IMR-90 (cell line): ENCODE data around the gene STUM. TPM values are rescaled to one million over a fixed set of nuclear protein-coding genes. Genes with fewer than 3 reads are reported as not detected.

Experiments used
- ATAC-seq: fragments of 200-7000 bp; cut with Tn5 transposase; 2 replicates; pipeline ENCODE4 v1.9.1; 2020; ENCODE audit warnings: low read depth, mild to moderate bottlenecking, moderate library complexity
- BruUV-seq: library from RNA; stranded (reverse); fragments of 400-500 nt; replicated peaks from 2 replicates; lab custom pipeline; 2021; lab: Mats Ljungman, UMichigan
- CTCF ChIA-PET: fragments of 300-600 bp; formaldehyde crosslinking; extraction: SDS; loops from one replicate; lab custom pipeline; 2021; ENCODE audit warnings: antibody characterized with exemption; lab: Yijun Ruan, JAX
- POLR2A ChIA-PET: fragments of 300-600 bp; sonication (Branson Sonifier 250); formaldehyde crosslinking; loops from one replicate; lab custom pipeline; 2022; ENCODE audit warnings: antibody characterized with exemption; ENCODE audit not compliant: unreplicated experiment; lab: Charles Lee
- DNase-seq: peaks from one replicate; pipeline ENCODE4 v3.0.0; 2013
- H2AFZ ChIP-seq: replicated peaks from 2 replicates; pipeline ENCODE3; 2013; ENCODE audit warnings: low read length, mild to moderate bottlenecking; ENCODE audit not compliant: poor library complexity
- H2AK5ac ChIP-seq: 2 replicates; pipeline ENCODE4 v1.6.1; 2013; ENCODE audit warnings: low read depth, low read length, inconsistent platforms
- H2AK9ac ChIP-seq: replicated peaks from 2 replicates; pipeline ENCODE3; 2013; ENCODE audit warnings: mild to moderate bottlenecking, low read depth, low read length, moderate library complexity; ENCODE audit not compliant: poor library complexity
- H2BK120ac ChIP-seq: 2 replicates; pipeline ENCODE4 v1.6.1; 2013; ENCODE audit warnings: low read depth, low read length, inconsistent platforms
- H2BK15ac ChIP-seq: 3 replicates; pipeline ENCODE4 v1.6.1; 2013; ENCODE audit warnings: low read depth, low read length, inconsistent platforms
- H2BK20ac ChIP-seq: 2 replicates; pipeline ENCODE4 v1.6.1; 2013; ENCODE audit warnings: low read depth, mild to moderate bottlenecking, inconsistent platforms, low read length, moderate library complexity
- H2BK5ac ChIP-seq: 2 replicates; pipeline ENCODE4 v1.6.1; 2013; ENCODE audit warnings: mild to moderate bottlenecking, low read depth, low read length, inconsistent platforms; ENCODE audit not compliant: poor library complexity, severe bottlenecking
- H3K14ac ChIP-seq: replicated peaks from 2 replicates; pipeline ENCODE4 v1.6.1; 2013; ENCODE audit warnings: low read depth, low read length, inconsistent platforms
- H3K18ac ChIP-seq: 2 replicates; pipeline ENCODE4 v1.6.1; 2013; ENCODE audit warnings: low read depth, low read length, control low read depth
- H3K23ac ChIP-seq: 2 replicates; pipeline ENCODE4 v1.6.1; 2013; ENCODE audit warnings: low read depth, low read length, inconsistent platforms
- H3K27ac ChIP-seq: 2 replicates; pipeline ENCODE4 v1.5.1; 2013; ENCODE audit warnings: mild to moderate bottlenecking, control low read depth, low read length; ENCODE audit not compliant: insufficient read depth
- H3K27me3 ChIP-seq: 2 replicates; pipeline ENCODE4 v1.6.1; 2013; ENCODE audit warnings: low read length; ENCODE audit not compliant: control insufficient read depth, insufficient read depth
- H3K36me3 ChIP-seq: 2 replicates; pipeline ENCODE4 v1.6.1; 2013; ENCODE audit warnings: low read length, mixed read lengths; ENCODE audit not compliant: control insufficient read depth, insufficient read depth
- H3K4ac ChIP-seq: 2 replicates; pipeline ENCODE4 v1.6.1; 2013; ENCODE audit warnings: low read depth, low read length, inconsistent platforms
- H3K4me1 ChIP-seq: 2 replicates; pipeline ENCODE4 v1.6.1; 2013; ENCODE audit warnings: low read length, mixed read lengths; ENCODE audit not compliant: control insufficient read depth, insufficient read depth
- H3K4me2 ChIP-seq: 2 replicates; pipeline ENCODE4 v1.6.1; 2013; ENCODE audit warnings: low read depth, mild to moderate bottlenecking, control low read depth, low read length, moderate library complexity
- H3K4me3 ChIP-seq: 2 replicates; pipeline ENCODE4 v1.5.1; 2013; ENCODE audit warnings: low read depth, mild to moderate bottlenecking, control low read depth, low read length, moderate library complexity; ENCODE audit not compliant: insufficient read depth
- H3K56ac ChIP-seq: 2 replicates; pipeline ENCODE4 v1.6.1; 2013; ENCODE audit warnings: low read length, inconsistent platforms; ENCODE audit not compliant: insufficient read depth; ENCODE audit errors: extremely low read depth
- H3K79me1 ChIP-seq, 2 experiments: 2 replicates each; pipeline ENCODE4 v1.6.1; 2013; ENCODE audit warnings: low read length in 2 of 2, inconsistent platforms in 1 of 2, low read depth in 1 of 2
- H3K9ac ChIP-seq: 2 replicates; pipeline ENCODE4 v1.6.1; 2013; ENCODE audit warnings: low read depth, low read length, control low read depth
- H3K9me1 ChIP-seq: 2 replicates; pipeline ENCODE4 v1.6.1; 2013; ENCODE audit warnings: low read length, inconsistent platforms; ENCODE audit not compliant: insufficient read depth
- H3K9me3 ChIP-seq: 2 replicates; pipeline ENCODE4 v1.6.1; 2013; ENCODE audit warnings: low read length; ENCODE audit not compliant: control insufficient read depth, insufficient read depth
- H4K20me1 ChIP-seq: 2 replicates; pipeline ENCODE4 v1.6.1; 2013; ENCODE audit warnings: low read length, inconsistent platforms; ENCODE audit not compliant: insufficient read depth
- H4K5ac ChIP-seq: 2 replicates; pipeline ENCODE4 v1.6.1; 2013; ENCODE audit warnings: mild to moderate bottlenecking, low read depth, low read length, control low read depth
- H4K8ac ChIP-seq, 2 experiments: 2 replicates each; pipeline ENCODE4 v1.6.1; 2013; ENCODE audit warnings: low read depth in 2 of 2, low read length in 2 of 2, control low read depth in 1 of 2, inconsistent platforms in 1 of 2
- H4K91ac ChIP-seq: 2 replicates; pipeline ENCODE4 v1.6.1; 2013; ENCODE audit warnings: low read depth, low read length, inconsistent platforms; ENCODE audit not compliant: insufficient read depth
- RCOR1 ChIP-seq: IDR thresholded peaks from 2 replicates; pipeline ENCODE4 v1.6.1; 2012; ENCODE audit warnings: mild to moderate bottlenecking, low read length, improper control_type of control experiment; ENCODE audit not compliant: insufficient replicate concordance
- WGBS, 2 experiments: methylation state at CpG; one replicate each; pipeline versions ENCODE4 v1.1.5 to v1.1.7; 2013; ENCODE audit warnings: missing lambda C conversion rate in 2 of 2; ENCODE audit not compliant: insufficient read length in 1 of 2; ENCODE audit errors: extremely low coverage in 2 of 2; 5-methylcytosine and 5-hydroxymethylcytosine counted together
- dilution Hi-C: fragments of 300-500 bp; cut with HindIII; formaldehyde crosslinking; loops from one replicate; pipeline ENCODE4 v1.14.3; 2018; ENCODE audit warnings: low sequenced_read_pairs; ENCODE audit not compliant: unreplicated experiment
- in situ Hi-C: fragments of 300-500 bp; cut with MboI; formaldehyde crosslinking; loops from 3 replicates; pipeline ENCODE4 v1.14.3; 2019; ENCODE audit warnings: low sequenced_read_pairs, inconsistent platforms, mixed read lengths
- intact Hi-C: fragments of 100-400 bp; cut with micrococcal nuclease; formaldehyde crosslinking; loops from 2 replicates; pipeline ENCODE4 v1.10.0; 2022
- polyA plus RNA-seq, 3 experiments: library from polyadenylated mRNA; depleted of rRNA; stranded (reverse); fragments of >200 nt; gene quantifications; 2 replicates each; pipeline ENCODE4 v1.2.3, GENCODE V29; 2012; ENCODE audit warnings: low replicate concordance in 1 of 3
- total RNA-seq: library from RNA; depleted of rRNA; stranded (reverse); fragments of >200 nt; gene quantifications from 2 replicates; pipeline ENCODE4 v1.2.3, GENCODE V29; 2012

The STUM gene
- total and polyA plus RNA-seq, 2 of the 4 experiments (the other 2 are of a cell fraction), result not detected

- H2BK120ac ChIP-seq, result no peak overlapping the region
- H2BK20ac ChIP-seq, result no peak overlapping the region
- no peaks in the 10 kb centered on the region for H3K79me1 ChIP-seq
- no peak overlapping the region for H2BK5ac ChIP-seq
- BruUV-seq, result no TSS peak
- H2AK9ac ChIP-seq, result no peak overlapping the region
- H4K91ac ChIP-seq, result no peak overlapping the region
- H2AK5ac ChIP-seq, result no peak overlapping the region
- in situ Hi-C loops, result no loop called here
- H3K23ac ChIP-seq, result no peak overlapping the region
- dilution Hi-C loops, result no loop called here
- H3K36me3 ChIP-seq, result no peaks in the 10 kb centered on the region
- ATAC-seq (no peak), DNase-seq (no peak)
- TF ChIP-seq RCOR1, result no peak
- intact Hi-C loops, result loop anchor here (5.0 kb wide), 2 partner anchors 78 to 812 kb away; partner anchors contain the start of gene STUM
- no peak overlapping the region for H3K18ac ChIP-seq
- H3K4me2 ChIP-seq, result no peak overlapping the region
- no peaks in the 10 kb centered on the region for H3K9me1 ChIP-seq
- no peak overlapping the region for H3K56ac ChIP-seq
- no peak overlapping the region for H3K14ac ChIP-seq
- ChIA-PET POLR2A (no interaction called here), CTCF (no interaction called here)
- peaks cover 2% of the 10 kb centered on the region; the same call in 1 of the 2 replicates for H3K9me3 ChIP-seq
- H3K27me3 ChIP-seq, result peaks cover 1% of the 10 kb centered on the region
- WGBS, 2 experiments, result 70% methylated on average over 6 of the region's 6 CpGs; no CpG with 5 or more reads in 1 of the 2 experiments
- no peak overlapping the region for H3K9ac ChIP-seq
- no peaks in the 10 kb centered on the region for H3K4me1 ChIP-seq
- no peak overlapping the region for H3K4ac ChIP-seq
- H3K27ac ChIP-seq, result no peak overlapping the region
- H2BK15ac ChIP-seq, result no peak overlapping the region
- no peaks in the 10 kb centered on the region for H4K20me1 ChIP-seq
- H4K5ac ChIP-seq, result no peak overlapping the region
- H2AFZ ChIP-seq, result peak overlapping the region; percentile 33
- H3K4me3 ChIP-seq, result no peak overlapping the region
- H4K8ac ChIP-seq, result no peak overlapping the region
Measured at GRCh38 chr1:226625326-226625725, 76.8 kb downstream of the STUM start.
